ENCODE data around the gene HNRNPH2. TPM values are rescaled to one million over a fixed set of nuclear protein-coding genes. Genes with fewer than 3 reads are reported as not detected.

The HNRNPH2 gene
- polyA plus RNA-seq, 2 of the 4 experiments (the other 2 are of a cell fraction): 55.4 to 86.5 TPM

- TF ChIP-seq HMGXB4 (CRISPR knock-in tag; IDR thresholded peaks at IDR 0.05; ENCODE audit: borderline replicate concordance): no peak
- TF ChIP-seq KDM5A (IDR thresholded peaks at IDR 0.05): no peak
Measured at GRCh38 chrX:101430457-101431078, 22.5 kb downstream of the HNRNPH2 start (continued).

GRCh38 chrX:101442085-101442484, 34.1 kb downstream of the HNRNPH2 start:
- no peak overlapping the region for H3K4me2 ChIP-seq
- H3K27ac ChIP-seq: no peak overlapping the region
- TF ChIP-seq POLR2AphosphoS2 (conservative IDR thresholded peaks at IDR 0.05; ENCODE audit: low read length) (no peak), JUNB (IDR thresholded peaks at IDR 0.05) (no peak), FOSB (CRISPR knock-in tag; IDR thresholded peaks at IDR 0.05) (no peak), RAD21 (conservative IDR thresholded peaks at IDR 0.05 in 1 of 2, IDR thresholded peaks at IDR 0.05 in 1 of 2) (no peak), ELK1 (IDR thresholded peaks at IDR 0.05; ENCODE audit: low read depth, low read length) (no peak), CBX8 (IDR thresholded peaks at IDR 0.05) (no peak), HOXA7 (CRISPR knock-in tag; IDR thresholded peaks at IDR 0.05) (no peak), BHLHE40 (IDR thresholded peaks at IDR 0.05; ENCODE audit: low read depth, low read length) (no peak), EHMT2 (IDR thresholded peaks at IDR 0.05; ENCODE audit: low read depth) (no peak)
- TF ChIP-seq, protein P1, sequence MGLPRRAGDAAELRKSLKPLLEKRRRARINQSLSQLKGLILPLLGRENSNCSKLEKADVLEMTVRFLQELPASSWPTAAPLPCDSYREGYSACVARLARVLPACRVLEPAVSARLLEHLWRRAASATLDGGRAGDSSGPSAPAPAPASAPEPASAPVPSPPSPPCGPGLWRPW (IDR thresholded peaks at IDR 0.05): no peak
- DNase-seq (ENCODE audit: low read depth in 1 of 2, low spot score in 1 of 2): no peak
- H3K4me1 ChIP-seq: no peaks in the 10 kb centered on the region
- FAIRE-seq: peak; percentile 77
- WGBS (ENCODE audit: missing lambda C conversion rate): 65% methylated on average over 2 of the region's 2 CpGs
- no peak for ATAC-seq
- ChIA-PET POLR2A (no interaction called here), CTCF (no interaction called here)
- no peaks in the 10 kb centered on the region for H3K9me3 ChIP-seq
- H3K4me3 ChIP-seq: no peak overlapping the region

GRCh38 chrX:101449279-101449678, 41.3 kb downstream of the HNRNPH2 start:
- TF ChIP-seq ZFP36 (IDR thresholded peaks at IDR 0.05; ENCODE audit: borderline replicate concordance, partially characterized antibody) (no peak), ZSCAN20 (CRISPR knock-in tag; IDR thresholded peaks at IDR 0.05) (no peak), FOSB (CRISPR knock-in tag; IDR thresholded peaks at IDR 0.05) (no peak), HDAC2 (IDR thresholded peaks at IDR 0.05) (no peak), ATOH8 (CRISPR knock-in tag; IDR thresholded peaks at IDR 0.05; ENCODE audit: low read depth) (no peak), CTCF (IDR thresholded peaks at IDR 0.05) (no peak), TP53 (CRISPR knock-in tag; IDR thresholded peaks at IDR 0.05) (no peak)
- no peak overlapping the region for H3K27ac ChIP-seq
- no peak overlapping the region for H3K4me3 ChIP-seq
- ATAC-seq (no peak), DNase-seq (ENCODE audit: low read depth in 1 of 2, low spot score in 1 of 2) (no peak), FAIRE-seq (no peak)
- POLR2A ChIA-PET: no interaction called here
- H3K9me3 ChIP-seq: no peaks in the 10 kb centered on the region
- H3K4me2 ChIP-seq: no peak overlapping the region
- CTCF ChIA-PET: interaction anchor here (1.3 kb wide), 1 partner anchor 34 kb away, joined by 4 read pairs; no protein-coding TSS in a partner anchor
- H3K4me1 ChIP-seq: no peaks in the 10 kb centered on the region
- WGBS (ENCODE audit: missing lambda C conversion rate): 67% methylated on average over 1 of the region's 1 CpG

All from A549 (cell line).